GM10847 (cell line): ENCODE data around the gene PSMA8.

Source experiments
- POLR2A ChIP-seq: IDR thresholded peaks from 2 replicates; pipeline ENCODE4 v1.6.1; 2011; ENCODE audit not compliant: insufficient read length; ENCODE audit errors: extremely low read depth

The PSMA8 gene

DNA sequence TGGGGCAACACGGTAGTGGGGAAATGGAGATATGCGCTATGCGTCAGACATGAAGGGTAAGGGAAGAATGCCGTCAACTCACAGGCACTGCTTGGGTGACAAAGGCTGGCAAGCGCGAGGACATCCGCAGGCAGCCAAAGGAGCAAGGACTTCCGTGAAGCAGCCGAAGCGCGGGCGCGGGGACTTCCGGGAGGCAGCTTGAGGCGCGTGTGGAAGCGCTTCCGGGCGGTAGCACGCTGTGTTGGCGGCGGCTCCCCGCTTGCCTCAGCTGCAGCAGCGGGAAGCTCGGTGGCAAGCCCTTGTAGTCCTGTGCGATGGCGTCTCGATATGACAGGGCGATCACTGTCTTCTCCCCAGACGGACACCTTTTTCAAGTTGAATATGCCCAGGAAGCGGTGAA lies at the start of gene PSMA8:
Gene PSMA8 (plus strand): TSS at position 218 of the 400 bp plus-strand sequence. CDS start 97 bp downstream, at position 315.
- TF ChIP-seq POLR2A = no peak

DNA sequence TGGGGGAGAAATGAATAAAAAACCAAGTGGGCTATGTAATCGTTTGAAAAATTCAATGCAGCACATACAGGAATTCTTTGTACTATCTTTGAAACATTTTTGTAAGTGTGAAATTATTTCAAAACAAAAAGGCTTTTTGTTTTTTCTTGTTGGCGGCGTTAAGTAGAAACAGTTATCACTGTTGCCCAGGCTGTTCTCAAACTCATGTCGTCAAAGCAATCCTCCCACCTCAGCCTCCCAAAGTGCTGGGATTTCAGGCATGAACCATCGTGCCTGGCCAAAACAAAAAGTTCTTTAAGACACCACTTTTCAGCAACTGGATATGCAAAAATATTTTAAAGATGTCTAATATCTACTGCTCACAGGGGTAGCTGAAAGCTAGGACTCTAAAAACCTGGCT lies 48.6 kb upstream of the PSMA8 start:
- TF ChIP-seq POLR2A = no peak

DNA sequence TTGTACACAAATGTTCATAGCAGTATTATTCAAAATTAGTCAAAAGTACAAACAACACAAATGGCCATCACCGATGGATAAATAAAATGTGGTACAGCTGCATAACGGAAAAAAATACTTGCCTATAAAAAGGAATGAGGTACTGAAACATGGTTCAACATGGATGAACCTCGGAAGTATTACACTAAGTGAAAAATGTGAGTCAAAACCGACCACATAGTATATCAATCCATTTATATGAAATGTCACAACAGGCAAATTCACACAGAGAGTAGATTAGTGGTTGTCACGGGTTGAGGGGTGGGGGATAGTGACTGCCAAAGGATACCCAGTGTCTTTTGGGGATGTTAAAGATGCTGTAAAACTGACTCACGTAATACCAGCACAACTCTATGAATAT lies 46.7 kb upstream of the PSMA8 start:
- no peak for TF ChIP-seq POLR2A

DNA sequence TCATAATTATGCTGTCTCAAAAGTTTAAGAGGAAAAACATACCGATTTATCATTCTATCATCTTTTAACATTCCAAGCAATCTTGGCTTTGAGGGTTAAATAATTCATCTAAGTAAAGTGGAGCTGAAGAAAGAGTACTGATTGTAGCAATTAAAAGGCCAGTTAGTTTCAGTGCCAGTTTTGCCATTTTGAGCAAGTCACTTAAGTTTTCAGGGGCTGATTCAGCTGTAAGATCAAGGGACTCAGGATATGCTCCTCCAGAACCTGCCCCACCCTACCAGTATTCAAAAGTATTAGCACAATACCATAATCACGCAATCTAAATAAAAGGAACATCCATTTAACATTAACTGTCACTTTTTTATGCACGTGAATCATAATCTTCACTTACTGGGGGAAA lies 45.2 kb upstream of the PSMA8 start:
- TF ChIP-seq POLR2A = no peak

DNA sequence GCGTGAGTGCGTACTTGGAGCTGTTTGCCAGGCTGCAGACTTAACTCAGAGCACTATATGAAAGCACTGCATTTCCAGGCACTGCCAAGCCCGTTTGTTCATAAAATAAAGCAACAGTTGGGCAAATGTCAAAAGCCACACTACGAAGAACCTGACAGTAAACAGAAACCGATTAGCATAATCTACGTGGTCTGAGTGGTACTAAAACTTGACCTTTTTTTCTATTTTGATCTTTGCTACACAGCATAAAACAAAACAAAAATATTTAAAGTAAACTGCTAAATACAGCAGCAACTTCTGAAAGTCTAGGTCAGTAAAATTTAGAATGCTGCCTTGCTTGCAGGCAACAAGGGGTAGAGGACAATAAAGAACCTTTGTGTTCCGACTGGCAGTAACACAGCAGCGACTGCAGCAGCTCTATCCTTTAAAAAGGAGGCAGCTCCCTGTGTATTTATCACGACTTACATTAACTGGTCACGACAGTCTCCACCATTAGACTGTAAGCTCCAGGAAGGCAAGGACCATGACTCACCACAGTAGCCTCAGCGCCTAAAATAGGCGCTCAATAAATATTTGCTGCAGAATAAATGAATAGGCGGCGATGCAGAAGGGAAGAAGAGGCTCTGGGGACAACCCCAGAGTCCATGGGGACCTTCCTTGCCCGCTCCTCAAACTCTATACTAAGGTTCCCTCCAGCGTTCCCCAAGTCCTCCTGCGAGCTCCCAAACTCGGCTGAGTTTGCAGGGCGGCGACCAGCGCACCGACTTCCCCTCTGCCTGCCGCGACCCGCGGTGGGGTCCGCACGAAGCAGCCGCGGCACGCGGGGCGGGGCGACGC lies 44.2 kb upstream of the PSMA8 start:
- TF ChIP-seq POLR2A = no peak

DNA sequence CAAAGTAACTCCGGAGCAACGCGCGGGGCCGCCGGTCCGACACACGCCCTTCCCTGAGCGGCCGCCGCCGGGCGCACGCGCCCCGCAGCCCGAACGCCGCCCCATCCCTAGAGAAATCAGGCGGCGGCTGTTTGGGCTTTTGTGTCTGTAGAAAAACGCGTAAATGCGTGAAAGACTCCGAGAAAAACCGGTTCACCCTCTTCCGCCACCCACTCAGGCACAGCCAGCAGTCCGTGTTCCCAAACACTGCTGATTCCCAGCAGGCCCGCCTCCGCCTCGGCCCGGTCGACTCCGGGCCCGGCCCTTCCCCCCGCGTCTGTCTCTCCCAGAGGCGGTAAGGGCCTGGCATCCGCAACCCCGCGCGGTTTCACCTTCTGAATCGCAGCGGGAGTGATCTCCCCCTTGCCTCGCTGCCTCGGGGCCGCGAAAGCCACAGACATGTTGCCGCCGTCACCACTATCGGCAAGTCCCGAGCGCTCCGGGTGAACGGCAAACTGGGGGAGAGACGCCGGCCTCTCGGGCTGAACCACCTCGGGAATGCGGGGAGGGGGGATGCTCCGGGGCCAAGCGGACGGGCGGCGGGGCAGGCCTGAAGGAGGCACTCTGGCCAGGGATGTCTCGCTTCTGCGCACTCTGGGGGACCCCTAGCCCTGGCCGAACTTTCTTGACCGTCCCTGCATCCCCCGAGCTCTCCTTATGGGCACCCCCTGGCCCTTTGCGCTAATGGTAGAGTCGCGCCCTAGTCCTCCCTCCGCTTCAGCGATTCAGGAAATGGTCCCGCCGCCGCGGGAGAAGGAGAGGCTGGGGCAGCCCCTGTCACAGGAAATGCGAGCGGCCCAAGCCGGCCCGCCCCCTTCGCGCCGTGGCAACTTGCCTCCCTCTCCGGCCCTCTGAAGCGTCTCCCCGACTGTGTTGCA lies 43.3 kb upstream of the PSMA8 start, which contains the start of gene SS18:
Gene SS18 (minus strand): TSS at position 484 of the 917 bp plus-strand sequence. CDS start 44 bp downstream, at position 440.
- peak; percentile 87 for TF ChIP-seq POLR2A

DNA sequence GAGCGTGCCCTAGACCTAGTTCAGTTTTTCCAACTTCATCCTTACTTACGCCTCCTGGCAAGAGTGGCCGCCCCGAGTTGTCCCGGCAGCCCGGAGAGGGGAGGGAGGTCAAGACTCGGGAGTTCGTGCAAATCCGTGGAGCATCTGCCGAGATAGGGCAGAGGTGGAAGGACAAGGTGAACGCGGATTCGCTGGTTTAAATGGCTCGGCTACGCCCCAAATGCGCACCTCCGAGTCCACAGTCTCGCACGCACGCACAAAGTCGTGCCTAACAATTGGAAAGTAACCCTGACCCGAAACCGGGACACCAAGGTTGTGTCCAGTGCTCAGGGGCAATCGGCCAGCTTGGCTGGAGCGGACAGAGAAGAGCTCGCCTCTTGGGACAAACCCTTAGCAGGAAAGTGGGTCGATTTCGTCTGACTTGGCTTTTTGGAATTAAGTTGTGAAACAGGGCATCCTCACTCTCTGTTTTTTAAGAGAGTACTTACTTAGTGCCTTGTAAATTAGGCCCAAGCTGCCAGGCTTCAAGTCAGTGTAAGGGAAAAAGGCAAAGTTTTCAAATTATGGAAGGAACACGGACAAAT lies 42.5 kb upstream of the PSMA8 start:
- peak; percentile 47 for TF ChIP-seq POLR2A

DNA sequence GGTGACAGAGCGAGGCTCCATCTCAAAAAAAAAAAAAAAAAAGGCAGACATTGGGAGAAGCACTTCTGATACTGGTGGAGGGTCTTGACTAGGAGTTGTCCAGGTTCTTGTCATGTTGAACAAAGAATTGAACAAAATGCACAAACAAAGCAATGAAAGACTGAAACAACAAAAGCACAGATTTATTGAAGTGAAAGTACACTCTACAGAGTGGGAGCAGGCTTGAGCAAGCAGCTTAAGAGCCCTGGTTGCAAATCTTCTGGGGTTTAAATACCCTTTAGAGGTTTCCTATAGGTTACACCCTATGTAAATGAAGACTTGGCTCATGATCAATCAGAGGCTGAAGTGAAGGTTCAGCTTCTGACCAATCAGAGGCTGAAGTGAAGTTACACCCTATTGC lies 36.8 kb upstream of the PSMA8 start:
- TF ChIP-seq POLR2A = no peak

DNA sequence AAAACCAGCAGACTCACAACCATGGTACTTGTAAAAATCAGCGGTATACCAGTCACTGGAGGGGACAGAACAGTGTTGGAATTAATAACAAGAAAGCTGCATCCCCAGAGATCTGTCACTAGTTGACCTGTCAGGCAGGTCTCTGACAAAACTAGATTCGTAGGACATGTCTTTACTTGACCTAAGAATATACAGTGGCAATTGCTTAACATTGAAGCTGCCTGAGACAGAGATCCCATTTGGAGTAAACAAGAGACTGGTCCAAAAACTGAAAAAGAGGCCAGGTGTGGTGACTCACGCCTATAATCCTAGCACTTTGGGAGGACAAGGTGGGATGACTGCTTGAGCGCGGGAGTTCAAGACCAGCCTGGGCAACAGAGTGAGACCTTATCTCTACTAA lies 36.1 kb upstream of the PSMA8 start:
- TF ChIP-seq POLR2A = no peak

DNA sequence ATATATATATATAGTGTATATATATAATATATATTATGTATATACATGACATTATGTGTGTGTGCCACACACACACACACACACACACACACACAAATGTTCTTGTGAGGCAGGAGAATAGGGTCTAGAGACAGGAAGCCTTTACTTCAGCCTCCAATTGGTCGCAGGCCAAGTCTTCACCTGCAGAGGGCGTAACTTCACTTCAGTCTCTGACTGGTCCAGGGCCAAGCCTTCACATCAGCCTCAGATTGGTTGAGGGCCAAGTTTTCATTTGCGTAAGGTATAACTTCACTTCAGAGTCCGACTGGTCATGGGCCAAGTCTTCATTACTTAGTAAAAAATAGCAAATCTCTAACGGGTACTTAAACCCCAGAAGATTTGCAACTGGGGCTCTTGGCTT lies 30.1 kb upstream of the PSMA8 start:
- no peak for TF ChIP-seq POLR2A

DNA sequence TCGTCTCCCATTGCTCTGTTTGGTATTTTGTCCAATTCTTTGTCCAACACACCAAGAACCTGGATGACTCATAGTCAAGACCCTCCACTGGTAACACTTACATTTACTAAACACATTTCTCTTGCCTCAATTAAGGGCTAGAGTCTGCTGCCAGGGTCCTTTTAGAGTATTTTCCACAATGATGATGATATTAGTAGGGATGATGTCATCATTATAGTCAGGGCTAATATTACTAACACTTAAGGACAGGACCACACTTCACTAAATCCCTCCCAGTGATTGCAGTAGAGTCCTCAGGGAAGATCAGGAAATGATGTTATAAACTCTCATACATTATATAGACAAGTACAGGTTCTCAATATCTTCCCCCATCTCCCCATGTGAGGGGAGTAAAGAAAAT lies 29.6 kb upstream of the PSMA8 start:
- TF ChIP-seq POLR2A = no peak

DNA sequence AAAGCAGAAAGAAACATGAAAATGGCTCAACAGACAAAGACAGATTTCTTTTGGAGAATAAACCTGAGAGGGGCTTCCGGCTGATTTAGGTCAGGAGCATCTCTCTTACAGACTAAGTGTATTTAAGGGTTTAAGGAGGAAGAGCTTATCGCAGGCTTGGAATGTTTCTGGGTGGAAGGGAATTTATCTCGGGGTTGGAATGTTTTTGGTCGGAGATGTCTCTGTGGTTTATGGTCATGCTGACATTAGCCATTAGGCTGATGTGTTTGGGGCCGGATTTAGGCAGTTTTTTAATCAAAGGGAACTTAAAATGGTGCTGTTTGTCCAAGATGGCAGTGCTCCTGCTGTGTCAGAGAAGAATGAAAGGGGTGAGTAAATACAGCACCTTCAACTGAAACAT lies 14.4 kb upstream of the PSMA8 start:
- TF ChIP-seq POLR2A = no peak

DNA sequence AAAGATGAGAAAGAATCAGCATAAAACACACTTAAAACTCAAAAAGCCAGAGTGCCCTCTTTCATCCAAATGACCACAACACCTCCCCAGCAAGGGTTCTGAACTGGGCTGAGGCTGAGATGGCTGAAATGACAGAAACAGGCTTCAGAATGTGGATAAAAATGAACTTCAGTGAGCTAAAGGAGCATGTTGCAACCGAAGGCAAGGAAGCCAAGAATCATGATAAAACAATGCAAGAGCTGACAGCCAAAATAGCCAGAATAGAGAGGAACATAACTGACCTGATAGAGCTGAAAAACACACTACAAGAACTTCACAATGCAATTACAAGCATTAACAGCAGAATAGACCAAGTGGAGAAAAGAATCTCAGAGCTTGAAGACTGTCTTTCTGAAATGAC lies 12.2 kb upstream of the PSMA8 start:
- no peak for TF ChIP-seq POLR2A

DNA sequence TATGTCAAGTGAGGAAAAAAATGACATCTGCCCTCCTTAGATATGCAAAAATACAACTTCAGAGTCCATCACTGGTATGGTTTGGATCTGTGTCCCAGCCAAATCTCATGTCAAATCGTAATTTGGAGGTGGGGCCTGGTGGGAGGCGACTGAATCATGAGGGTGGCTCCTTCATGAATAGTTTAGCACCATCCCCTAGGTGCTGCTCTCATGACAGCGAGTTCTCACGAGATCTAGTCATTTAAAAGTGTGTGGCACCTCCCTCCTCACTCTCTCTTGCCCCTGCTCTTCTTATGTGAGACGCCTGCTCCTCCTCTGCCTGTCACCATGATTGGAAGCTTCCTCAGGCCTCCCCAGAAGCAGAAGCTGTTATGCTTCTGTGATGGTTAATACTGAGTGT lies 5.9 kb upstream of the PSMA8 start:
- TF ChIP-seq POLR2A = no peak

DNA sequence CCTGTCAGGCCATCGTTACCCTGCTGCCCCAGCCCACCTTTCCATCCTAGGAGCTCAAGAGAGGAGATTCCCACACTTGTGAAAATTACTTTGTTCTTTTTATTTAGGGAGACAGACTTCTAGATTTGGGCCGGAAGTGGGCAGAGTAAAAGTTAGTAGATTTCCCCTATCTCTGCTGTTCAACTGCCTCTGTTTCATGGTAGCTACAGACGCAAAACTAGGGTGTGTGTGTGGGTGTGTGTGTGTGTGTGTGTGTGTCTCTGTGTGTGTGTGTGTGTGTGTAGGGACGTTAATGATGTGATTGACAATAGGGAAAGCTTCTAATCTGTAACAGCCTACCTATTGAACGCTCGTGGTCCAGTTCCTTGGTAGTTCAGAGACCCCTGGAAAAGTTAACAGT lies 438 bp downstream of the PSMA8 start:
- no peak for TF ChIP-seq POLR2A

DNA sequence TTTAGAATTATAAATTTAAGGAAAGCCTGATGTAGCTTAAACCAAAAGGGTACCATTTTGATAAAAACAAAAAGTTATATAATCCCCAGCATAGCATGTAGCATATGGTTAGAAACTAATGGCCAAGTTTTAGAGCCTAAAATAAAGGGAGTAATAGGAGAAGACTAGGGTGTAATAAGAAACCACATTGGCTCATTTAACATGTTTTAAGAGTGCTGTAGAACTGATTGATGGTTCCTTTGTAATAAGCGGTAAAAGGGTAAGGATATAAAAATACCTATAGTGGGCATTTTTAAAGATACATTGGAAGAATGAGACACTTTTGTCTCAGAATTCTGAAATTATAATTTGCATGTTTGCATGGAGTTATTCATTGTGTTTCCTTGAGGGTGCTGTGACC lies 1.9 kb downstream of the PSMA8 start:
- TF ChIP-seq POLR2A = no peak
